G401 (cell line): ENCODE results near the gene ANAPC10. TPM values are rescaled to one million over a fixed set of nuclear protein-coding genes. Genes with fewer than 3 reads are reported as not detected.

Source experiments
- total RNA-seq: library from RNA; depleted of rRNA; stranded (reverse); fragments of >200 nt; shearing (Covaris generic); gene quantifications from 2 replicates; pipeline ENCODE4 v1.2.3, GENCODE V29; 2014; rRNA removed

The ANAPC10 gene
- total RNA-seq, 1 experiment from 2014 or later: 71.6 TPM

Other genes starting within 250 kb of the ANAPC10 start
- gene ABCE1, start 115 bp upstream of the ANAPC10 start, total RNA-seq: 145 and 183 TPM in 2 replicates
- gene OTUD4, start 82.4 kb upstream of the ANAPC10 start, total RNA-seq: 14.8 and 15.6 TPM in 2 replicates